Measurements from ENCODE around the gene FARP1.

DNA sequence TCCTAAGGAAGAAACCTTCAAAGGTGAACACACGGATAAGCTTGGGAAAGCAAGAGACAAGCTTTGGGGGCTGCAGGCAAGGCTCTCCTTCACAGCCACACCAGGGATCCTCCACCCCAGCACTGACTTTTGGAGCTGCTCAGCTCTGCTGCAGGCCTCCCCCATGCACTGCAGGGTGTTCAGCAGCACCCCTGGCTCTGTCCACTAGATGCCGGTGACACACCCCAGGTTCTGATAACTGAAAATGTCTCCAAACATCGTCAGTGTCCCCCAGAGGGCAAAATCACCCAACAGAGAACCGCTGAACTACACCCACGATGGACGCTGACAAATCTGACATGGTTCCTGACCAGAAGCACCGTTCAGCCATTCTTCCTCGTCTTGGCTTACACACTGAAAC, 343.5 kb downstream of the FARP1 start:
- TF ChIP-seq PAX8 (IDR thresholded peaks at IDR 0.05) (no peak), POLR2AphosphoS2 (IDR thresholded peaks at IDR 0.05; ENCODE audit: low read depth, low read length) (no peak), SUZ12 (IDR thresholded peaks at IDR 0.05; ENCODE audit: unreplicated experiment) (no peak), CHD2 (IDR thresholded peaks at IDR 0.05; ENCODE audit: borderline replicate concordance, low read depth, low read length) (no peak), RAD21 (IDR thresholded peaks at IDR 0.05; ENCODE audit: insufficient read depth, low read depth, low read length) (peak; percentile 23; the same call in 1 of the 2 replicates), SRF (IDR thresholded peaks at IDR 0.05; ENCODE audit: low read depth in 2 of 2, low read length in 2 of 2) (no peak)
